GM12892 (cell line): Measurements from ENCODE around the gene DENND2D.

Source experiments
- DNase-seq: peaks from one replicate; pipeline ENCODE4 v3.0.0; 2011; ENCODE audit not compliant: insufficient read length
- FAIRE-seq: peaks from 2 replicates; lab custom pipeline; 2011; peaks lifted over from hg19 to GRCh38; lab: Jason Lieb, UNC
- POLR2A ChIP-seq: IDR thresholded peaks from 2 replicates; pipeline ENCODE4 v1.6.1; 2011; ENCODE audit warnings: low read depth, low read length, control low read depth
- POLR2AphosphoS5 ChIP-seq: IDR thresholded peaks from 2 replicates; pipeline ENCODE4 v1.6.1; 2011; ENCODE audit warnings: low read depth, low read length, control low read depth
- TAF1 ChIP-seq: IDR thresholded peaks from 2 replicates; pipeline ENCODE4 v1.6.1; 2011; ENCODE audit warnings: low read depth, mild to moderate bottlenecking, control low read depth, low read length, borderline replicate concordance

Gene DENND2D

GRCh38 chr1:111209622-111210021 lies 9.2 kb upstream of the DENND2D start:
- DNase-seq (no peak), FAIRE-seq (no peak)
- TF ChIP-seq TAF1 (no peak), POLR2A (no peak), POLR2AphosphoS5 (no peak)

- FAIRE-seq, result no peak
- no peak for TF ChIP-seq POLR2A
- no peak for TF ChIP-seq POLR2AphosphoS5
- no peak for TF ChIP-seq TAF1
- DNase-seq, result no peak
Observed at GRCh38 chr1:111208921-111209320, 8.5 kb upstream of the DENND2D start.

- DNase-seq (no peak), FAIRE-seq (no peak)
- TF ChIP-seq POLR2A (no peak), TAF1 (no peak), POLR2AphosphoS5 (no peak)
Observed at GRCh38 chr1:111205714-111206050, 5.2 kb upstream of the DENND2D start.

DNA sequence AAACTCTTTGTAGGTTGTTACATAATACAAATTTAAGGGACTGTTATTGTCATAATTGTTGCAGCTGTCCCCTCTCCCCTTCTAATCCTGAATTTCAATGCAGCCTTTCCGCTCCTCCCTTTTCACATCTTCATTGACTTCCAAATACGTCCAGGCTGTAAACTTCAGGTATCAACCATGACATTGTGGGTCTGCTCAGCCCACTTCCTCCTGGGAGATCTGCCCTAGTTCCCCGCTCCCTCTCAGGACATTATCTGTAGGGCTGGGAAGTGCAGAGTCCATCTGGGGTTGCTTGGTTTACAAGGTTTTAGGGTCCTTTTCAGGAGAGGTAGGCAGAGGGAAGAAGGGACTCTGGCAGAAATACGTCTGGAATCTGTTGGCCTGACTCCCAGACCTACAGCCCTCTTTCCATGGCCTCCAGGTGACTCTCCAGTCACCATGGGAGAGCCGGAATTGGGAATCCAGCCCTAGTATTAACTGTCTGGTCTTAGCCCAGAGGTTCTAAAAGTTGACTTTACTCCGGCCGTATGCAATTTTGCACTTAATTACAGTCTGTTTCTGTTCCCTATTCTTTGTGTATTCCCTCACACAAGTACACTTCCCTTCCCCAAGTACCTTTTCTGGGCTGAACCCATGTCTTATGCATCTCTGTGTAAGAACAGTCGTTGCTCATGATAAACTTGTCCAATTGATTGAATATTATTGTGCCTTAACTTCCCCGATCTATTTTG lies 4.7 kb upstream of the DENND2D start:
- DNase-seq (no peak), FAIRE-seq (peak; percentile 64)
- TF ChIP-seq POLR2A, result no peak
- no peak for TF ChIP-seq TAF1
- peak; percentile 31; the same call in 1 of the 2 replicates for TF ChIP-seq POLR2AphosphoS5

DNA sequence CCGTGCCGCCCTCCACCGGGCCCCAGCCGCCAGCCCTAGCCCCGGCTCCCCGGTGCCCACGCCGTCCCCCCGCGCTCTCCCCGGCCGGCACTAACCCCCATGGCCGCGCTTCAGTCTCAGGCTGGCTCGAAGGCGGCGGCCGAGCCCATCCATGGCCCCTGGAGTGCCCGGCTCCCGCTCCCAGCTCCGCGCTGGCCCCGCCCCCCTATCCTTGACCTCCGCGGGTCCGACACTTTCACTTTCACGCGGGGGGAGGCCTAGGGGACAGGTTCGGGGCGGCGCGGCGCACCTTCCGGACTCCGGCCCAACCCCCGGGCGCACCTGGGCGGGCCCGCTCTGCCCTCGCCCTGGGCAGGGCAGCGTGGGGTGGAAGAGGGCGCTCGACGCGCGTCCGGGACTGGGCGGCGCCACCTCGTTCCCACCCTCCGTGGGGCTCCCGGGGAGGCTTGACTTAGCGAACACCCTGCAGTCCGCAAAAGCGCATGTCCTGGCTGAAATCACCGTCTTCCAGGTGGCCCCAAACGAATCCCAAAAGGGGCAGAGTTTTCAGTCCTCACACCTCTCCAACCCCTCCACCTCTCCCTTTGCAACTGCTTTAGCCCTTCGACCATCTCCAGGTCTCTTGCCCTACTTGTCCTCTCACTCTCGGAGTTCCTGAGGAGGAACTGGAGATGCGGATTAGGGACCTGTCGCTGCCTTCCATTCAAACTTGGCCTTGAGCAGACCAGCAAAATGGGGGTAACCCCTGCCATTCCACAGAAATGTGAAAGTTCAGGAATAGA lies 3.9 kb upstream of the DENND2D start:
- FAIRE-seq, result peak; percentile 68

GRCh38 chr1:111203681-111204200 lies 3.3 kb upstream of the DENND2D start:
- FAIRE-seq, result peak; percentile 86
- DNase-seq, result peak; percentile 90
- 0 out of 2 replicates have a peak, but pooled peaks have one; percentile 9 for TF ChIP-seq TAF1
- TF ChIP-seq POLR2AphosphoS5, result no peak; the same call in 1 of the 2 replicates
- peak; percentile 58 for TF ChIP-seq POLR2A

More for the DNA sequence above, 3.9 kb upstream of the DENND2D start:
- DNase-seq, result peak; percentile 77
- no peak; the same call in 1 of the 2 replicates for TF ChIP-seq TAF1
- peak; percentile 81 for TF ChIP-seq POLR2AphosphoS5
- peak; percentile 80; the same call in 1 of the 2 replicates for TF ChIP-seq POLR2A

- TF ChIP-seq TAF1, result no peak
- TF ChIP-seq POLR2AphosphoS5, result peak; percentile 81
- peak; percentile 55; the same call in 1 of the 2 replicates for TF ChIP-seq POLR2A
- DNase-seq, result no peak
- FAIRE-seq, result peak; percentile 53
Observed at GRCh38 chr1:111202707-111203623, 2.5 kb upstream of the DENND2D start.

DNA sequence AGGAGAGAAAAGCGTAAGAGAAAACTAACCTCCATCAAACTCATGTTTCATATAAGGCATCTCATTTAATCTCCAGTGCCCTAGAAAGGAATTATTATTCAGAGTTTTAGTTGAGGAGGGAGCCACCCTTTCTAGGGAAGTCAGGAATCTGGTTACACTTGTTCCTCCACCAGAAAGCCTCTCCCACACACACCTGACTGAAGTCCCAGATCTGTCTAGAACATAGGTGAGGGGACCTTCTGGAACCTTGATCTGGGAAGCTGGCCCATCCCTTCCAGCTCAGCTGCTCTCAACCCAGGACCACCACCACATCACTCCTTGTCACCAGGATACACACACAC lies 1.9 kb upstream of the DENND2D start:
- DNase-seq (no peak), FAIRE-seq (no peak)
- TF ChIP-seq POLR2AphosphoS5, result no peak

- DNase-seq, result no peak
- FAIRE-seq, result no peak
- TF ChIP-seq POLR2A (no peak), POLR2AphosphoS5 (peak; percentile 17; the same call in 1 of the 2 replicates), TAF1 (no peak)
Observed at GRCh38 chr1:111201275-111202090, 1.0 kb upstream of the DENND2D start.

DNA sequence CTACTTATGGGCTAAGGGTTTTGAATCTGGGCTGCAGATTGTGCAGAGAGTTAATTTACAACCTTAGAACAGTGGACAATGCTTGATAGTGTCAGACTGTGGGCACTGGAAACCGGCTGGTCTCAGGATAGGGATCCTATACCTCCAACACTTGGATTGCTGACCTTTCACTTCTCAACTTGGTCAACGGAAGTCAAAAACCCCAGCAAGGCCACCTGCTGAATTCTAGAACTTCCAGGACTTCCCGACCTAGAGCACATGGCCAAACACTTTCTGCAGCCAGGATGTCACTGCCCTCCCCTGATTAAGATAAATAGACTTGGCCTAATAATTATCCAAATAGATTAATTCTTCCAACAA lies 336 bp upstream of the DENND2D start:
- no peak for TF ChIP-seq TAF1
- no peak for DNase-seq
- FAIRE-seq, result no peak

DNA sequence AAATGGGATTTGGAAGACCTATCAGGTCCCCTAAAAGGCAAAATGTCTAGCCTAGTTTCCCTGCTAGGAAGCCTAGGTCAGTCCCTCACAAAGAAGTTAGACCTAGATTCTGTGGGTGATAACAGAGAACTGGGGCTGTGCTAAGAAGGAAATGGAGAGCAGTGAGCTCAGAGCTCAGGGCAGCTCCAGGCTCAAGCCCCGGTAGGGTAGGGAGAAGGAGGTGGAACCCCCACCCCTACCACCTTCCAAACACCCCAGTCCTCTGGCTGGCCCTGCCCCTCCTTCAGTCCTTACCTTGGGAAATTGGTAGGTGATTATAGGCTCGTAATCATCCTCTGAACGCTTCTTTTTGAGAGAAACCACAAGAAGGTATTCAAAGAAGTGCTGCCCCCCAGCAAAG lies 1.1 kb downstream of the DENND2D start:
- DNase-seq (no peak), FAIRE-seq (no peak)
- TF ChIP-seq TAF1, result no peak
- TF ChIP-seq POLR2AphosphoS5, result no peak
